Measurements from ENCODE around the gene ANKRD18A.

DNA sequence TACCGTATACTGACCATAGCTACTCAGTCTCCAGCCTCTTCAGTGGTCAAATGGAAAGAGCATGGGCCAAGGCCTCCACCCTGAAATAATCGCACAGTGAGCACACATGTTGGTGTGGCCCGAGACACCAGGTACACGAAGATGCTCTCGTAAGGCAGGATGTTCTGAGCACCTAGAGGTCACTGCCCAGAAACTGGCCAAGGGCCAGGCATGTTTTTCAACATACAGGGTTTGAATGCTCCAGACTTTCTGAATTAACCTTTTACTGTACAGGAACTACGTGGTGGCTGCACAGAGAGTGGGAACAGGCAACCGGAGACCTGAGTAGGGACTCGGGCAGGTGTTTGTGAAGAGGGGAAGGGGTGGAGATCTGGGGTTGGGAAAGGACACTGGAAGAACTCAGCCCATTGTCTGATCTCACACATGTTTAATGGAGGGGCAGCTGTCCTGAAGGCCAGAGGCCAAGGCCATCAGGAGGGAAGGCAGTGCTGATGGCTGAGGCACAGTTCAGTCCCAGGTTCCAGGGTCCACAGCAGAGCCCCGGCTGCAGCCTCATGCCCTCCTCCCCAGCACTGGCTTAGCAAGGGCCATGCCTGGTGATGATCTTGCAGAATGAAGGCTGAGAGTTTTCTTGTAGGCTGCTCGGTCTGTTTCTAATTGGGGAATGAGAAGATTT is 48.5 kb upstream of the ANKRD18A start:
- TF ChIP-seq ZNF76 (tag by site-specific recombination; IDR thresholded peaks at IDR 0.05; ENCODE audit: borderline replicate concordance, low read depth) (no peak), ZNF174 (tag by site-specific recombination; IDR thresholded peaks at IDR 0.05) (no peak), MYNN (tag by site-specific recombination; IDR thresholded peaks at IDR 0.05; ENCODE audit: borderline replicate concordance) (no peak)
- TF ChIP-seq, protein P1, sequence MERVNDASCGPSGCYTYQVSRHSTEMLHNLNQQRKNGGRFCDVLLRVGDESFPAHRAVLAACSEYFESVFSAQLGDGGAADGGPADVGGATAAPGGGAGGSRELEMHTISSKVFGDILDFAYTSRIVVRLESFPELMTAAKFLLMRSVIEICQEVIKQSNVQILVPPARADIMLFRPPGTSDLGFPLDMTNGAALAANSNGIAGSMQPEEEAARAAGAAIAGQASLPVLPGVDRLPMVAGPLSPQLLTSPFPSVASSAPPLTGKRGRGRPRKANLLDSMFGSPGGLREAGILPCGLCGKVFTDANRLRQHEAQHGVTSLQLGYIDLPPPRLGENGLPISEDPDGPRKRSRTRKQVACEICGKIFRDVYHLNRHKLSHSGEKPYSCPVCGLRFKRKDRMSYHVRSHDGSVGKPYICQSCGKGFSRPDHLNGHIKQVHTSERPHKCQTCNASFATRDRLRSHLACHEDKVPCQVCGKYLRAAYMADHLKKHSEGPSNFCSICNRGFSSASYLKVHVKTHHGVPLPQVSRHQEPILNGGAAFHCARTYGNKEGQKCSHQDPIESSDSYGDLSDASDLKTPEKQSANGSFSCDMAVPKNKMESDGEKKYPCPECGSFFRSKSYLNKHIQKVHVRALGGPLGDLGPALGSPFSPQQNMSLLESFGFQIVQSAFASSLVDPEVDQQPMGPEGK (tag by site-specific recombination; IDR thresholded peaks at IDR 0.05): no peak

All from HEK293 (cell line).